HG02943 (cell line): ENCODE measurements around the gene R3HDM4.

Experiments
- ATAC-seq: cut with Tn5 transposase; IDR thresholded peaks from one replicate; pipeline ENCODE4 v1.9.1; 2021; ENCODE audit warnings: mild to moderate bottlenecking, low read depth, moderate library complexity; ENCODE audit not compliant: unreplicated experiment

The R3HDM4 gene

GRCh38 chr19:932648-933552, 19.9 kb upstream of the R3HDM4 start:
- no peak for ATAC-seq

- no peak for ATAC-seq
These were observed 19.0 kb upstream of the R3HDM4 start for GRCh38 chr19:931860-932647.

- ATAC-seq: no peak
These were observed 16.9 kb upstream of the R3HDM4 start for GRCh38 chr19:929891-930258.

- ATAC-seq: no peak
These were observed 16.3 kb upstream of the R3HDM4 start for GRCh38 chr19:929203-929890.

- no peak for ATAC-seq
These were observed 15.6 kb upstream of the R3HDM4 start for GRCh38 chr19:928471-929202.

GRCh38 chr19:927780-928401, 14.9 kb upstream of the R3HDM4 start:
- no peak for ATAC-seq

- ATAC-seq: no peak
These were observed 14.3 kb upstream of the R3HDM4 start for GRCh38 chr19:927351-927779.

- ATAC-seq: no peak
These were observed 13.8 kb upstream of the R3HDM4 start for GRCh38 chr19:926589-927350.

- ATAC-seq: no peak
These were observed 13.2 kb upstream of the R3HDM4 start for GRCh38 chr19:926323-926588.

- ATAC-seq: peak; percentile 54
These were observed 12.7 kb upstream of the R3HDM4 start, which contains the start of gene ARID3A for GRCh38 chr19:925526-926322. Gene ARID3A (plus strand): TSS chr19:926035. CDS start chr19:929529, 3,494 bp downstream.

- ATAC-seq: peak; percentile 38
These were observed 12.1 kb upstream of the R3HDM4 start for GRCh38 chr19:925087-925525.

- no peak for ATAC-seq
These were observed 11.6 kb upstream of the R3HDM4 start for GRCh38 chr19:924553-925086.

- ATAC-seq: no peak
These were observed 7.2 kb upstream of the R3HDM4 start for GRCh38 chr19:920051-920864.

GRCh38 chr19:919199-920050, 6.4 kb upstream of the R3HDM4 start:
- ATAC-seq: no peak

- no peak for ATAC-seq
These were observed 5.6 kb upstream of the R3HDM4 start for GRCh38 chr19:918481-919198.

GRCh38 chr19:918152-918437, 5.1 kb upstream of the R3HDM4 start:
- ATAC-seq: no peak
